ENCODE data around the gene SHMT2.

SHMT2 gene

GRCh38 chr12:57227315-57228115 lies 2.0 kb upstream of the SHMT2 start:
- DNase-seq (ENCODE audit: low read depth), result no peak
- H3K4me3 ChIP-seq (ENCODE audit: low read depth, low read length), result no peak overlapping the region
- TF ChIP-seq, protein P1, sequence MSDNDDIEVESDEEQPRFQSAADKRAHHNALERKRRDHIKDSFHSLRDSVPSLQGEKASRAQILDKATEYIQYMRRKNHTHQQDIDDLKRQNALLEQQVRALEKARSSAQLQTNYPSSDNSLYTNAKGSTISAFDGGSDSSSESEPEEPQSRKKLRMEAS (IDR thresholded peaks at IDR 0.05; ENCODE audit: low read depth, low read length), result no peak
- TF ChIP-seq, protein P2, sequence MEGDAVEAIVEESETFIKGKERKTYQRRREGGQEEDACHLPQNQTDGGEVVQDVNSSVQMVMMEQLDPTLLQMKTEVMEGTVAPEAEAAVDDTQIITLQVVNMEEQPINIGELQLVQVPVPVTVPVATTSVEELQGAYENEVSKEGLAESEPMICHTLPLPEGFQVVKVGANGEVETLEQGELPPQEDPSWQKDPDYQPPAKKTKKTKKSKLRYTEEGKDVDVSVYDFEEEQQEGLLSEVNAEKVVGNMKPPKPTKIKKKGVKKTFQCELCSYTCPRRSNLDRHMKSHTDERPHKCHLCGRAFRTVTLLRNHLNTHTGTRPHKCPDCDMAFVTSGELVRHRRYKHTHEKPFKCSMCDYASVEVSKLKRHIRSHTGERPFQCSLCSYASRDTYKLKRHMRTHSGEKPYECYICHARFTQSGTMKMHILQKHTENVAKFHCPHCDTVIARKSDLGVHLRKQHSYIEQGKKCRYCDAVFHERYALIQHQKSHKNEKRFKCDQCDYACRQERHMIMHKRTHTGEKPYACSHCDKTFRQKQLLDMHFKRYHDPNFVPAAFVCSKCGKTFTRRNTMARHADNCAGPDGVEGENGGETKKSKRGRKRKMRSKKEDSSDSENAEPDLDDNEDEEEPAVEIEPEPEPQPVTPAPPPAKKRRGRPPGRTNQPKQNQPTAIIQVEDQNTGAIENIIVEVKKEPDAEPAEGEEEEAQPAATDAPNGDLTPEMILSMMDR (IDR thresholded peaks at IDR 0.05; ENCODE audit: low read depth, low read length), result no peak

DNA sequence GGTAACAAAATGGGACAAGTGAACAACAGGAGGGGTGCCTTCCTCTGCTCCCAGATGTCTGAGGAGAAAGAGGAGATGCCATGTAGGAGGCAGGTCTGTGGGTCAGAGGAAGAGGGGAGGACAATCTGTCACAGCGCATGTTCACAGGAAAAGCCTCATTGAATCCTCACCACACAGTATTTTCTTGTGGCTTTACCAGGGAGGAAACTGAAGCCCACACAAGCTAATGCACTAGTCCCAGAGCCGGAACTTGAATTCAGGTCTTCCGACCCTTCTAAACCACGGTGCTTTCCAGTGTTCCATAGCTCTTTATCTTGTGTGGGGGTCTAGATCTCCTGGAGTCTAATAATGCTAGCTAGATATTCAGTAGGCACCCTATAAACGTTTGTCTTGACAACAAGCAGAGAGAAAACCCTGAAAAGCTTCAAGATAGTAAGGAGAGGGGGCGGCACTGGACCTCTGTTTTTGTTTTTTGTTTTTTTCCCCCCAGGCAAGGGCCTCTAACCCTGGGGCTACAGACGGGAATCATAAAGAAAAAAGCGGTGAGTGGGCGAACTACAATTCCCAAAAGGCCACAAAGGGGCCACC lies 371 bp upstream of the SHMT2 start:
- TF ChIP-seq, protein P1 (IDR thresholded peaks at IDR 0.05; ENCODE audit: low read depth, low read length), result peak; percentile 12; the same call in 1 of the 2 replicates
- TF ChIP-seq, protein P2 (IDR thresholded peaks at IDR 0.05; ENCODE audit: low read depth, low read length), result no peak
- TF ChIP-seq MYC (IDR thresholded peaks at IDR 0.05; ENCODE audit: low read depth, low read length) (0 out of 2 replicates have a peak, but pooled peaks have one; percentile 7), POLR2A (IDR thresholded peaks at IDR 0.05; ENCODE audit: extremely low read depth, insufficient read length) (no peak)
- DNase-seq (ENCODE audit: low read depth), result peak; percentile 84
- H3K4me3 ChIP-seq (ENCODE audit: low read depth, low read length), result peak overlapping the region; percentile 87

- DNase-seq (ENCODE audit: low read depth), result no peak
- H3K4me3 ChIP-seq (ENCODE audit: low read depth, low read length), result peak overlapping the region; percentile 87
- TF ChIP-seq, protein P2 (IDR thresholded peaks at IDR 0.05; ENCODE audit: low read depth, low read length), result no peak
- TF ChIP-seq MYC (IDR thresholded peaks at IDR 0.05; ENCODE audit: low read depth, low read length) (no peak), POLR2A (IDR thresholded peaks at IDR 0.05; ENCODE audit: extremely low read depth, insufficient read length) (no peak)
- TF ChIP-seq, protein P1 (IDR thresholded peaks at IDR 0.05; ENCODE audit: low read depth, low read length), result no peak
Measured at GRCh38 chr12:57230381-57231155, 1.1 kb downstream of the SHMT2 start.

GRCh38 chr12:57231276-57232021 lies 1.9 kb downstream of the SHMT2 start:
- DNase-seq (ENCODE audit: low read depth), result no peak
- H3K4me3 ChIP-seq (ENCODE audit: low read depth, low read length), result peak overlapping the region; percentile 87
- TF ChIP-seq, protein P1 (IDR thresholded peaks at IDR 0.05; ENCODE audit: low read depth, low read length), result no peak
- TF ChIP-seq, protein P2 (IDR thresholded peaks at IDR 0.05; ENCODE audit: low read depth, low read length), result no peak
- TF ChIP-seq POLR2A (IDR thresholded peaks at IDR 0.05; ENCODE audit: extremely low read depth, insufficient read length), result no peak
- TF ChIP-seq MYC (IDR thresholded peaks at IDR 0.05; ENCODE audit: low read depth, low read length), result no peak

DNA sequence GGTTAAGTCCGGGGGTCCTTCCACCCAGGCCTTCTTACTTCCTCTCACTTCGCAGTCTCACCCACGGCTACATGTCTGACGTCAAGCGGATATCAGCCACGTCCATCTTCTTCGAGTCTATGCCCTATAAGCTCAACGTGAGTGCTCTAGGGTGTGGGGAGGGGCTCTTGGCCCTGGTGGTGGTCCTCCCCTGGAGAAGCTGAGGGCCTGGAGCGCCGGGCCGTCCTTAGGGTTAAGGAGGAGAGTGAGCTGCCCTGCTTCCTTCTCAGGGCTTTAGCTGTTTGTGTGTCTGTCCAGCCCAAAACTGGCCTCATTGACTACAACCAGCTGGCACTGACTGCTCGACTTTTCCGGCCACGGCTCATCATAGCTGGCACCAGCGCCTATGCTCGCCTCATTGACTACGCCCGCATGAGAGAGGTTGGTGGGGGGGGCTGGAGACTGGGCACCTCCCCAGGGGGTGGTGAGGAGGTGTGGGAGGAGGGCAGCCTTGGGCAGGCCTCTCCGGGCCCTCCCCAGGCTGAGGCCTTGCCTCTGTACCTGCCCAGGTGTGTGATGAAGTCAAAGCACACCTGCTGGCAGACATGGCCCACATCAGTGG lies 2.7 kb downstream of the SHMT2 start:
- no peak for TF ChIP-seq POLR2A (IDR thresholded peaks at IDR 0.05; ENCODE audit: extremely low read depth, insufficient read length)
- TF ChIP-seq, protein P2 (IDR thresholded peaks at IDR 0.05; ENCODE audit: low read depth, low read length), result no peak
- no peak for DNase-seq (ENCODE audit: low read depth)
- H3K4me3 ChIP-seq (ENCODE audit: low read depth, low read length), result no peak overlapping the region

Data from NB4 (cell line).